ENCODE results near the gene PTTG1IP.

The PTTG1IP gene

DNA sequence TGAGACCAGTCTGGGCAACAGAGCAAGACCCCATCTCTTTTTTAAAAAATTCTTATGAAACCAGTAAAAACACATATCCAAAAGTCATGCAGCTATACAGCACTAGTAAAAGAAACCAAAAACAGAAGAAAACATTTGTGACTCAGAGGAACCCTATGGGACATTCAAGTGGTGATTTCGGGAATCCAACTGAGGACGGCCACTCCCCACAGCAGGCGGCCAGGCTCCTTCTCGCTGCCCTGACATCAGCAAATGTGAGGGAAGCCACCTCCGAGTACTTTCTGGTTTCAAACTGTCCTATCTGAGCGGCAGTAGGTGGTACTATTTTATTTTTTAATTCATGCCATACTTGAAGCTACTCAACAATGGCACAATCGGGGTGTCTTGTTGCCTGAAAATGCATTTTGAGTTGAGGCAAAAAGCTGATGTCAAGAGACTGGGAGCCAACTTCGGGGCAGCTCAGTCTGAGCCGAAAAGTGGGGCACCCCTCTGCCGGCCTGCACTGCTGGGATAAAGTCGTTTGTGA lies 58.9 kb downstream of the PTTG1IP start:
- FAIRE-seq (no peak), DNase-seq (ENCODE audit: extremely low spot score, insufficient read length, low read depth) (no peak)

DNA sequence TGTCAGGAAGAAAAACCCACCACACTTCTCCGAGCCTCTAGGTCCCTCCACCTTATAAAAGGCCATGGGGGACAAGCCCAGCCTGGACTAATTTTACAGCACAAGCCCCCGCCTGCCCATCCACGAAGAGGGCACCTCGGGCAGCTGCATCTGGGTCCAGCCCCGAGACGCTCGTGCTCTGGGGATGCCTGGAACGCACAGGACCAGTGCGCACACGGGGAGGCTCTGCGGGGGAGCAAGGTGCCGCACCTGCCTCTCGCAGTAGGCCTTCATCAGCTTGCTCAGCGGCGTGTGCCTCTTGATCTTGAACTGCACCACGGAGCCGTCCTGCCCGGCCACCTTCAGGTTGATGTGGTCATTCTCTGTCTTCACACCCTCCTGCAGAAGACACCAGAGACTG lies 59.8 kb downstream of the PTTG1IP start:
- DNase-seq (ENCODE audit: extremely low spot score, insufficient read length, low read depth) (no peak), FAIRE-seq (no peak)

DNA sequence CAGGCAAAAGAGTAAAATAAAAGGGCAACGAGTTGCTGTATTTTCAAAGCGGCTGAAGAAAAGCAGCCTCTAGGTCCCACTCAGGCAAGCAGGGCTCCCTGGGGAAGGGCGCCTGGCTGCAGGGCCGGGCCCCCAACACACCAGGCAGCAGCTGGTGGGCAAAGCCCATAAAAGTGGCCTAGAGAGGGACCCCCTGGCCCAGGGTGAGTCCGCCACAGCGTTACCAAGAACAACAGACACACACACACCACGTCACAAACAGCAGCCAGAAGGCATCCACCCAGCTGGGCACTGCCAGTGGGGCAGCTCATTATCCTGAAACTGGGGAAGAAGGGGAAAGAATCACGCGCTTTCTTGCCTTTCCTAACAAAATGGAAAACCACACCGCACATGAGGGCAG lies 60.3 kb downstream of the PTTG1IP start:
- no peak for FAIRE-seq

GRCh38 chr21:44812640-44813039 lies 60.9 kb downstream of the PTTG1IP start:
- FAIRE-seq, result no peak
- DNase-seq (ENCODE audit: extremely low spot score, insufficient read length, low read depth), result no peak

More for the DNA sequence above, 60.3 kb downstream of the PTTG1IP start:
- no peak for DNase-seq (ENCODE audit: extremely low spot score, insufficient read length, low read depth)

GRCh38 chr21:44810779-44811178 lies 62.7 kb downstream of the PTTG1IP start:
- FAIRE-seq (no peak), DNase-seq (ENCODE audit: extremely low spot score, insufficient read length, low read depth) (no peak)

- FAIRE-seq, result no peak
Observed at GRCh38 chr21:44805859-44806258, 67.6 kb downstream of the PTTG1IP start.

DNA sequence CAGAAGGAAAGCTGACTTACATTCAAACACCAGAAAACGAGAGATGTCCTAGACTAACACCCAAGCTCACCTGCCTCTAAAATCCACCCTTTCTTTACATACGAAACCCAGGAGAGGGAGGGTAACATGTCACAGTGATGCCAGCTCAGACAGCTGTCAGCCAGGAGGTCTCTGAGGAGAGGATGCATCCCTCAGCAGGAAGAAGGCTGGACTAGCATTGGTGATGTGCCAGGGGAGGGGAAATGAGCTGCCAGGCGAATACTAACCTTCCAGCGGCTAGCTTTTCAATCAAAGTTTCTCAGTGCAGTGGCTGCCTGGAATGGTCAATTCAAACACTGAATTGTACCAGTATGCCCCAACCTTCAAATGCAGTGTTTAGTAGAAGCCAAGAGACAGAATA lies 68.3 kb downstream of the PTTG1IP start:
- DNase-seq (ENCODE audit: extremely low spot score, insufficient read length, low read depth) (no peak), FAIRE-seq (no peak)

More at GRCh38 chr21:44805859-44806258, 67.6 kb downstream of the PTTG1IP start:
- DNase-seq (ENCODE audit: extremely low spot score, insufficient read length, low read depth), result no peak

- FAIRE-seq, result no peak
- DNase-seq (ENCODE audit: extremely low spot score, insufficient read length, low read depth), result no peak
Observed at GRCh38 chr21:44804762-44805161, 68.7 kb downstream of the PTTG1IP start.

DNA sequence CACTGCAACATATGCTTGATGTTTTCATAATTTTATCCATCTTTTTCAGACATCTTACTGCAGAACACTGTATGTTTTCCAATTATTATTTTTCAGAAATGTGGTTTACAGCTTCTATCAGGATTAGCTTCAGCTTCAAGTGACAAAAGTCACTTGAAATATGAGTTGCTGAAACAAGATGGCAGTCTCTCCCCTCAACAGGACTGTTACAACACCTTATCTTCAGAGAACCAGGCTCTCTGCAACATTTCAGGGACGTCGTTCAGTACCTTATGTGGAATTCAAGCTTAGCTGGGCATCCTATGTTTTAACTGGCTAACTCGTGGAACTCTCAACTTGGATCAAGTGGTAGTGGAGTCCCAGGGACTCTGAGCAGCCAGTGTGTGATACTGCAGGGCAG lies 69.8 kb downstream of the PTTG1IP start:
- FAIRE-seq (no peak), DNase-seq (ENCODE audit: extremely low spot score, insufficient read length, low read depth) (no peak)

DNA sequence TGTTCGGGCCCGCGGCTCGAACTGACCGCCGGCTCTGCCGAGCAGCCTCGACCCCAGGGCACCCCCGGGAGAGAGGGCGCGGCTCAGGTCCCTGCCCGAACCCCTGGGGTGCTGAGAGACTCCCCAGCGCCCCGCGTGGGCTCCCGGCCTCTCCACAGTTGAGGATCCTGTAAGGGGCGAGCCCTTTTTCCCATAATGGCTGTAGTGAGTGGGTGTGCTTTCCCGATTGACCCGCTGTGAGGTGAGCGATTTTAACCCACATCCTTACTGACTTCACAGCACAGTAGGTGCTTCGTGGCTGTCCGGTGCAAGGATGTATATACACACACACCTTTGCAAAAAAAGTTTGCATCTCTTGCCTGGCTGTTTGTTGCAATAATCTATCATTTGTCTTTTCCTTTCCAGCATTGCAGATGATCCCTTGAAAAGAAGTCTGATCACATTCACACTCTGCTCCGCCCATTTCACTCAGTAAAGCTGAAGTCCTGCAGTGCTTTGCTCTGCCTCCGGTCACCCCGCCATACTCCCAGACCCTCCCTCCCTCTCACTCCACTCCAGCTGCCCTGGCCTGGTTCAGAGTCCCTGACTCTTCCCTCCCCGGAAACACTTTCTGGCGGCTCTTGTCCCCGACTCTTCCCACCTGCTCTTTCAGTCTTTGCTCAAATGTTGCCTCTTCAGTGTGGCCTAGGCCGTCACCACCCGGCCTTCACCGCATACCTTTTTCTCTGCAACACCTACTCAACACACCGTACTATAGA lies 70.9 kb downstream of the PTTG1IP start:
- FAIRE-seq (no peak), DNase-seq (ENCODE audit: extremely low spot score, insufficient read length, low read depth) (no peak)

DNA sequence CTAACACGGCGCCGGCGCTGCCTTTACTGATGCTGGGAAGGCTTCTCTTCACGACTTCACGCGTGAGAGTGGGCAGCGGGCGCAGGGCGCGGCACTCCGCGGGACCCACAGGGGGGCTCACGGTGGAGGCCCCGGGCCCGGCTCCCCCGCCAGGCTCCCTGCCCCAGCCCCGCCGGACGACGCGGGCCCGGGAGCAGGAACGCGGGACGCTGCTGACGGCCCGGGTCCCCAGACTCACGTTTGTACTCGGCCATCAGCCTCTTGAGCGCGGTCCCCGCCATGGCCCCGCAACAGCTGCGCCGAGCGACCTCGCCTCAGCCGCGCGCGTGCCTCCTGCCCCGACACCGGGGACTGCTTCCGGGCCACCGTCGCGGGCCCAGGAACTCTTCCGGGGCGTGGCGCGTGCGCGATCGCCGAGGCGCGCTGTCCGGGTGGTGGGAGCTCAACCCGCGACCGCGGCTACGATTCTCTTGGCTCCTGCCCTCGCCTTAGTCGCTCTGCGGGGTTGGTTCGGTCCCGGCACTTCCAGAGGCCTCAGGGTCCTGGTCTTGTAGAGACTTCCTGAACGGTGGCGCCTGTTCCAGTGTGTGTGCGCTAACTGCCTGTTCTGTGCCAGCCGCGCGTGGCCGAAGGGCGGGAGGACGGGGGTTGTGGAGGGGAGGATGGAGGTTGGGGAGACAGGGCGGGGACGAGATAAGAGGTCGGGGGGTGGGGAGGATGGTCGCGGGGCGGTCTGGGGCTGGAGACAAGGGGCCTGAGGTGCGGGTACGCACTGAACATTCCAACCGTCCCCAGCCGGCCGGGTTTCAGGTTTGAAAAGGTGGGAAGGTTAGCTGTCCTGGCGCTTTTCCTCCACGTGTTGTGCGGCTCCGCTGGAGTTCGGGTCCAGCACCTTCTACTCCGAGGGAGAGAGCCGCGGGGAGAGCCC lies 71.8 kb downstream of the PTTG1IP start, which contains the start of gene UBE2G2:
Gene UBE2G2 (minus strand): TSS at position 353 of the 928 bp plus-strand sequence. CDS start 72 bp downstream, at position 281.
- FAIRE-seq, result no peak
- peak; percentile 91 for DNase-seq (ENCODE audit: extremely low spot score, insufficient read length, low read depth)

DNA sequence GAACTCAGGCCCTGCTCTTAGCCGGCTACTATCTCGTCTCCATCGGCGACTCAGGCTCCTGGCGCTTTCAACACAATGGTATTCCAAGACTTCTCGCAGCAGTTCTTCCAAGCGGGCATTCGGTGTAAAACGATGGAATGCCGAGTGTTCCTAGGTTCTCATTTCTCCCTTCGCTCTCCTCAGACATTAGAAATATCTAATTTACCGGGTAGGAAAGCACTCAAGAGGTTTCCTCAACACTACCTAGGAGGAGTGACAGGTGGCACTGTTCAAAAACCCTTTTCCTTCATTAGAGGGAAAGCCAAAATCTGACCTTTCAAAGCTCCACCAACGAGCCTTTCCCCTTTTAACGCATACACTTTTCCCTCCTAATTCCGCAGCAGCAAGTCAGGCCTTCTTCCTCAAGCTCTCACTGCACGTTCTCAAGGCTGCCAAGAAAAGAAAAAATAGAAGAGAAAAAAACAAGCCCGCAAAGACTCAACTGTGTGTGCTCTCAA lies 72.5 kb downstream of the PTTG1IP start:
- DNase-seq (ENCODE audit: extremely low spot score, insufficient read length, low read depth) (peak; percentile 49), FAIRE-seq (peak; percentile 61)

DNA sequence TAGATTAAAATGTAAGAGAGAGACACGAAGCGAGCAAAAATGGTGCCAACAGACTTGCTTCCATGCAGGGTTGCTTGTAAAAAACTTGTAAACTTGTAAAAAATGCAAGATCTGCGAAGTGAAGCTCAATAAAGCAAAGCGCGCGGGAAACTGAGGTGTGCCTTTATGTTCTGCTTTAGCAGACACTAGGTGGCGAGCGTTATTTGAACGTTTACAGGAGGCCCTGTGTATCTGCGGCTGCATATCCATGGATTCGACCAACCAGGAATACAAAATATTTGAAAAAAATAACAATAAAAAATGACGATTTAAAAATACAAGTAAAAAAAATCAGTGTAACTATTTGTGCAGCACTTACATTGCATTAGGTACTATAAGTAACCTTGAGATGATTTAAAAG lies 73.4 kb downstream of the PTTG1IP start:
- DNase-seq (ENCODE audit: extremely low spot score, insufficient read length, low read depth) (no peak), FAIRE-seq (no peak)

DNA sequence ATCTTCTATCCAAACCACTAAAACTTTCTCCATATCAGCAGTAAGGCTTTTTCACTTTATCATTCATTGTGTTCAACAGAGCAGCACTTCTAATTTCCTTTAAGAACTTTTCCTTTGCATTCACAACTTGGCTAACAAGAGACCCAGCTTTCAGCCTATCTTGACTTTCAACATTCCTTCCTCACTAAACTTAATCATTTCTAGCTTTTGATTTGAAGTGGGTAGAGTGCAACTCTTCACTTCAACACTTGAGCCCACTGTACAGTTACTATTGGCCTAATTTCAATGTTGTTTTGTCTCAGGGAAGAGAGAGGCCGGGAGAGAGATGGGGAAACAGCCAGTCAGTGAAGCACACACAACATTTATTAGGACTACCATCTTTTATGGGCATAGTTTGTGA lies 73.8 kb downstream of the PTTG1IP start:
- FAIRE-seq (no peak), DNase-seq (ENCODE audit: extremely low spot score, insufficient read length, low read depth) (no peak)

All from GM18507 (cell line).